Thyroid gland (tissue), 4 donors: ENCODE data around the gene ISM1.

Experiments
- CTCF ChIP-seq, 6 experiments: fragments of 200-600 bp in 3 of 6; fragments of 450-650 bp in 3 of 6; sonication (generic) in 3 of 6; IDR thresholded peaks; one replicate each; pipeline ENCODE4 v1.5.1; 2016 to 2019; ENCODE audit warnings: antibody characterized with exemption in 6 of 6, mild to moderate bottlenecking in 2 of 6, inconsistent platforms in 1 of 6, moderate library complexity in 1 of 6
- POLR2A ChIP-seq, 2 donors: fragments of 450-650 bp; IDR thresholded peaks; one replicate each; pipeline ENCODE4 v1.6.1; 2017; ENCODE audit warnings: antibody characterized with exemption in 2 of 2, mild to moderate bottlenecking in 2 of 2, moderate library complexity in 1 of 2

- TF ChIP-seq CTCF (IDR thresholded peaks at IDR 0.05) (no peak), POLR2A (IDR thresholded peaks at IDR 0.05) (no peak)
Observed at GRCh38 chr20:13271098-13271497, 50.0 kb downstream of the ISM1 start.
